GM21723 (cell line): ENCODE measurements around the gene HAS3.

Source experiments
- ATAC-seq: cut with Tn5 transposase; IDR thresholded peaks from one replicate; pipeline ENCODE4 v1.9.1; 2021; ENCODE audit warnings: mild to moderate bottlenecking, moderate library complexity; ENCODE audit not compliant: unreplicated experiment

The HAS3 gene

GRCh38 chr16:69089091-69089910 is 16.2 kb upstream of the HAS3 start:
- ATAC-seq: no peak

GRCh38 chr16:69093974-69094373 is 11.5 kb upstream of the HAS3 start:
- no peak for ATAC-seq

- no peak for ATAC-seq
Measured at GRCh38 chr16:69094501-69094900, 11.0 kb upstream of the HAS3 start.

- ATAC-seq: no peak
Measured at GRCh38 chr16:69095193-69095592, 10.3 kb upstream of the HAS3 start.

GRCh38 chr16:69100071-69100691 is 5.3 kb upstream of the HAS3 start:
- ATAC-seq: no peak

GRCh38 chr16:69106491-69107315 is 1.2 kb downstream of the HAS3 start:
- ATAC-seq: no peak

GRCh38 chr16:69107316-69107962 is 2.0 kb downstream of the HAS3 start:
- ATAC-seq: no peak

GRCh38 chr16:69108064-69108904 is 2.8 kb downstream of the HAS3 start:
- no peak for ATAC-seq

GRCh38 chr16:69108905-69109252 is 3.4 kb downstream of the HAS3 start:
- no peak for ATAC-seq

GRCh38 chr16:69109486-69110270 is 4.2 kb downstream of the HAS3 start:
- no peak for ATAC-seq

- no peak for ATAC-seq
Measured at GRCh38 chr16:69110406-69110805, 5.0 kb downstream of the HAS3 start.

GRCh38 chr16:69111216-69111875 is 5.9 kb downstream of the HAS3 start:
- ATAC-seq: no peak

GRCh38 chr16:69111876-69112230 is 6.4 kb downstream of the HAS3 start:
- ATAC-seq: no peak

- ATAC-seq: peak; percentile 71
Measured at GRCh38 chr16:69112285-69113129, 7.1 kb downstream of the HAS3 start.

GRCh38 chr16:69113216-69113615 is 7.8 kb downstream of the HAS3 start:
- no peak for ATAC-seq

GRCh38 chr16:69114346-69114975 is 9.0 kb downstream of the HAS3 start:
- ATAC-seq: no peak

- ATAC-seq: no peak
Measured at GRCh38 chr16:69114976-69115355, 9.5 kb downstream of the HAS3 start.

GRCh38 chr16:69115361-69115760 is 9.9 kb downstream of the HAS3 start:
- ATAC-seq: no peak
